Effector memory CD4-positive, alpha-beta T cell (primary cell): Measurements from ENCODE around the gene PLA2G6.

Experiments used
- DNase-seq, 3 donors: peaks; one replicate each; pipeline ENCODE4 v3.0.0-alpha.2; 2020
- H3K27ac ChIP-seq: 2 replicates; pipeline ENCODE4 v1.7.0; 2013; ENCODE audit warnings: mild to moderate bottlenecking, low read length, moderate library complexity; ENCODE audit not compliant: insufficient read depth, poor library complexity, severe bottlenecking
- H3K27me3 ChIP-seq: replicated peaks from 2 replicates; pipeline ENCODE4 v1.7.0; 2013; ENCODE audit warnings: mild to moderate bottlenecking, low read length; ENCODE audit not compliant: insufficient read depth, control insufficient read depth, poor library complexity, severe bottlenecking
- H3K36me3 ChIP-seq: 2 replicates; pipeline ENCODE4 v1.7.0; 2013; ENCODE audit warnings: mild to moderate bottlenecking, low read length, moderate library complexity; ENCODE audit not compliant: control insufficient read depth, insufficient read depth
- H3K4me1 ChIP-seq: 2 replicates; pipeline ENCODE4 v1.7.0; 2013; ENCODE audit warnings: low read length, mild to moderate bottlenecking; ENCODE audit not compliant: control insufficient read depth, insufficient read depth, poor library complexity, severe bottlenecking
- H3K4me3 ChIP-seq: 2 replicates; pipeline ENCODE4 v1.7.0; 2013; ENCODE audit warnings: low read length, low read depth, mild to moderate bottlenecking; ENCODE audit not compliant: insufficient read depth, poor library complexity, severe bottlenecking
- H3K9me3 ChIP-seq: 2 replicates; pipeline ENCODE4 v1.7.0; 2013; ENCODE audit warnings: mild to moderate bottlenecking, low read length, moderate library complexity; ENCODE audit not compliant: control insufficient read depth
- total RNA-seq, 3 donors: gene quantifications; one replicate each; lab custom pipeline; 2026; lab: John Stamatoyannopoulos, UW

Gene PLA2G6
- 45.8 to 62.3 (median 46.5) reads per million in 3 donors for total RNA-seq

- H3K27me3 ChIP-seq, result no peaks in the 10 kb centered on the region
- peak within 1 kb of the TSS; percentile 78 for H3K27ac ChIP-seq
- H3K4me1 ChIP-seq, result peaks cover 26% of the 10 kb centered on the region
- no peaks in the 10 kb centered on the region for H3K9me3 ChIP-seq
- H3K4me3 ChIP-seq, result peak within 1 kb of the TSS; percentile 68
- H3K36me3 ChIP-seq, result no peaks in the 10 kb centered on the region
- DNase-seq, result peak; percentile 93 to 95 (median 93)
Observed at GRCh38 chr22:38181453-38182200, at the start of gene PLA2G6. PLA2G6 (minus strand) TSS chr22:38181830; CDS start chr22:38169426, 12,404 bp downstream.

DNA sequence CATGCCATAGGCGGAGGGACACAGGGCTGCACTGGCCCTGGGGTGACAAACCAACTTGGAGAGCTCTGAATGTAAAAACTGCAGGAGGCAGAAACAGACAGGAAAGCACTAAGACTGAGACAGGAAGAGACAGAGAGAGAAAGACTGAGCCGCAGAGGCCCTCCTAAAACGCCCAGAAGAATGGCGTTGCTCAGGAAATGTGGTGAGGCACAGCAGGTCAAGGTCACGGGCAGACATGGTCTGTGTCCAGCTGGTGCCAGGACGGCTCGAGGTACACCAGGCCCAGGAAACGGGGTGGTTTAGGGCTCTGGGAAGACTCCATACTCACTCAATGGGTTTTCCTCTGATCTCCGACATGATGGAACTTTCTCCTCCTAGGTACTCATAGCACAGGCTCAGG, 49.3 kb upstream of the PLA2G6 start:
- Histone ChIP-seq H3K9me3 (no peaks in the 10 kb centered on the region), H3K27me3 (no peaks in the 10 kb centered on the region), H3K4me3 (no peak overlapping the region), H3K36me3 (peaks cover 52% of the 10 kb centered on the region), H3K4me1 (peaks cover 15% of the 10 kb centered on the region), H3K27ac (no peak overlapping the region)
- DNase-seq, result no peak

- peak in 2 of 3 donors; percentile 13 to 32 for DNase-seq
- Histone ChIP-seq H3K27ac (peak overlapping the region; percentile 3), H3K4me3 (no peak overlapping the region), H3K36me3 (peaks cover 49% of the 10 kb centered on the region), H3K4me1 (peaks cover 15% of the 10 kb centered on the region), H3K9me3 (no peaks in the 10 kb centered on the region), H3K27me3 (no peaks in the 10 kb centered on the region)
Observed at GRCh38 chr22:38230108-38230825, 48.6 kb upstream of the PLA2G6 start.

DNA sequence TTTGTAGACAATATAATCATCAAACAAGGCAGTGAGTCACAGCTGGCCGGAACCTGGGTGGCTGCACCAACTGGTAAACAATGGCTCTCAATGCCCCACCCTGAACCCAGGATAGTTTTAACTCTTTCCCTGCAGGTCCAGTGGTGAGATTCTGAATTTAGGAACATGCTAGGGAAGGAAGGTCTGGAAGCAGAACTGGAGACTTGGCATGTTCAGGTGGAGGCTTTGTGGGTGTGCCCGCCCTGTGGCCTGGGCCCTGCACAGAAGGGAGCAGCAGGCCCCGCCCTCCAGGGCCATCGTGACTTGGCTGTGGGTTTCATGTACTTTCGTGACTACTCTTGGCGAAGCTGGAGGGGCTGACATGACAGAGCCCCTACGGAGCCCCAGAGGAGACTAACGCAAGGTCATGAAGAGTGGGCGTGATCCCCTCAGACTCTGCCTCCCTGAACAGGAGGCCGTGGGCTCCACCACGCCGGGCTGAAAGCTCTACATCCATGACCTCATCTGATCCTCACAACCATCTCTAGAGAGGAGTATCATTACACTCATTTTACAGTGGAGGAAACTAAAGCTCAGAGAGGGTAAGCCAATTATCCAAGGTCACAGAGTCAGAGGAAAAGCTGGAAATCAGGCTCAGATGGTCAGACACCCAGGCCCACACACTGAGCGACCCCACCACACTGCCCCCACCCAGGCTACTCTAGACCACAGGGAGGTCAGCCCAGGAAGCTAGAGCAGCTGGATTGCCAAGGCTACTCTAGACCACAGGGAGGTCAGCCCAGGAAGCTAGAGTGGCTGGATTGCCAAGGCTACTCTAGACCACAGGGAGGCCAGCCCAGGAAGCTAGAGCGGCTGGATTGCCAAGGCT, 47.5 kb upstream of the PLA2G6 start:
- Histone ChIP-seq H3K27me3 (no peaks in the 10 kb centered on the region), H3K27ac (peak overlapping the region; percentile 55), H3K36me3 (peaks cover 50% of the 10 kb centered on the region), H3K9me3 (no peaks in the 10 kb centered on the region), H3K4me1 (peaks cover 15% of the 10 kb centered on the region), H3K4me3 (no peak overlapping the region)
- no peak for DNase-seq

- H3K36me3 ChIP-seq, result peaks cover 50% of the 10 kb centered on the region
- H3K27ac ChIP-seq, result peak overlapping the region; percentile 55
- peaks cover 15% of the 10 kb centered on the region for H3K4me1 ChIP-seq
- H3K9me3 ChIP-seq, result no peaks in the 10 kb centered on the region
- no peaks in the 10 kb centered on the region for H3K27me3 ChIP-seq
- no peak for DNase-seq
- H3K4me3 ChIP-seq, result no peak overlapping the region
Observed at GRCh38 chr22:38228326-38228872, 46.8 kb upstream of the PLA2G6 start.

GRCh38 chr22:38226853-38227649, 45.4 kb upstream of the PLA2G6 start:
- Histone ChIP-seq H3K27ac (no peak overlapping the region), H3K36me3 (peaks cover 47% of the 10 kb centered on the region), H3K9me3 (no peaks in the 10 kb centered on the region), H3K4me3 (no peak overlapping the region), H3K27me3 (no peaks in the 10 kb centered on the region), H3K4me1 (peaks cover 15% of the 10 kb centered on the region)
- DNase-seq, result no peak

DNA sequence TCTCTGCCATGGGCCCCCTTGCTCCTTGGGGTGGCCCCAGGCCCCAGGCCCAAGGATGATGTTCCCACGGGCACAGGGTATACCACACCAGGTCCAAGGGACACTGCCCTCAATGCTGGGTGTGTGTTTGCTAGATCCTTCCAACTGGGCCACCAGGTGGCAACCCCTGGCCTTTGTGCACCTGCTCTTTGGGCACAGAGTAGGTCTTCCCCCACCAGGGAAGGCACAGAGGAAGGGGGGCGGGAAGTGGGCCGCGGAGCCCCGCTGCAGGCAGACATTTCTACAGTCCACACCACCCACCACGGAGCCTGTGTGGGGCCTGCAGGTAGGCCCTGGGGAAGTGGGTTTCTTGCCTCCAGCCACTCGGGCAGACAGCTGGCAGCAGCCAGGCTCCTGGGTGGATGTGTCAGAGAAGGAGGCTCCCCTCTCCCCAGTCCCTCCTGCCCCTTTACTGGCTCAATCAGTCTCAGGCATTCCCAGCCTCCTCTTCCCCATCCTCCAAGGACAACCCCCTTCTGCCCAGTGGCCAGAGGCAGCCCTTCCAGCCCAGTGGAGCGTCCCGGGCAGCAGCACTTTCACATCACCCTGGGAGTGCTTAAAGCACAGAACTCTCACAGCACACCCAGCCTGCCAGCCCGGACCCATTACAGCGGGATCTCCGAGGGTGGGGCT, 41.8 kb upstream of the PLA2G6 start:
- no peak overlapping the region for H3K27ac ChIP-seq
- no peaks in the 10 kb centered on the region for H3K27me3 ChIP-seq
- DNase-seq, result no peak
- H3K9me3 ChIP-seq, result no peaks in the 10 kb centered on the region
- H3K4me1 ChIP-seq, result peaks cover 31% of the 10 kb centered on the region
- peaks cover 34% of the 10 kb centered on the region for H3K36me3 ChIP-seq
- H3K4me3 ChIP-seq, result no peak overlapping the region

- peaks cover 31% of the 10 kb centered on the region for H3K4me1 ChIP-seq
- no peaks in the 10 kb centered on the region for H3K27me3 ChIP-seq
- no peak overlapping the region for H3K27ac ChIP-seq
- no peak for DNase-seq
- peaks cover 30% of the 10 kb centered on the region for H3K36me3 ChIP-seq
- H3K9me3 ChIP-seq, result no peaks in the 10 kb centered on the region
- no peak overlapping the region for H3K4me3 ChIP-seq
Observed at GRCh38 chr22:38222797-38223119, 41.1 kb upstream of the PLA2G6 start.
